IMR-90 (cell line): Measurements from ENCODE around the gene CCL4L2. TPM values are rescaled to one million over a fixed set of nuclear protein-coding genes. Genes with fewer than 3 reads are reported as not detected.
"Not testable (repeated sequence)": the region's sequence is repeated elsewhere in the genome, so short reads cannot be mapped to it uniquely, and the experiment has no call there.

ENCODE experiments used
- ATAC-seq: fragments of 200-7000 bp; cut with Tn5 transposase; 2 replicates; pipeline ENCODE4 v1.9.1; 2020; ENCODE audit warnings: low read depth, mild to moderate bottlenecking, moderate library complexity
- BruUV-seq: library from RNA; stranded (reverse); fragments of 400-500 nt; replicated peaks from 2 replicates; lab custom pipeline; 2021; lab: Mats Ljungman, UMichigan
- CTCF ChIA-PET: fragments of 300-600 bp; formaldehyde crosslinking; extraction: SDS; loops from one replicate; lab custom pipeline; 2021; ENCODE audit warnings: antibody characterized with exemption; lab: Yijun Ruan, JAX
- POLR2A ChIA-PET: fragments of 300-600 bp; sonication (Branson Sonifier 250); formaldehyde crosslinking; loops from one replicate; lab custom pipeline; 2022; ENCODE audit warnings: antibody characterized with exemption; ENCODE audit not compliant: unreplicated experiment; lab: Charles Lee
- DNase-seq: peaks from one replicate; pipeline ENCODE4 v3.0.0; 2013
- H2AFZ ChIP-seq: replicated peaks from 2 replicates; pipeline ENCODE3; 2013; ENCODE audit warnings: low read length, mild to moderate bottlenecking; ENCODE audit not compliant: poor library complexity
- H2AK5ac ChIP-seq: 2 replicates; pipeline ENCODE4 v1.6.1; 2013; ENCODE audit warnings: low read depth, low read length, inconsistent platforms
- H2AK9ac ChIP-seq: replicated peaks from 2 replicates; pipeline ENCODE3; 2013; ENCODE audit warnings: mild to moderate bottlenecking, low read depth, low read length, moderate library complexity; ENCODE audit not compliant: poor library complexity
- H2BK120ac ChIP-seq: 2 replicates; pipeline ENCODE4 v1.6.1; 2013; ENCODE audit warnings: low read depth, low read length, inconsistent platforms
- H2BK15ac ChIP-seq: 3 replicates; pipeline ENCODE4 v1.6.1; 2013; ENCODE audit warnings: low read depth, low read length, inconsistent platforms
- H2BK20ac ChIP-seq: 2 replicates; pipeline ENCODE4 v1.6.1; 2013; ENCODE audit warnings: low read depth, mild to moderate bottlenecking, inconsistent platforms, low read length, moderate library complexity
- H2BK5ac ChIP-seq: 2 replicates; pipeline ENCODE4 v1.6.1; 2013; ENCODE audit warnings: mild to moderate bottlenecking, low read depth, low read length, inconsistent platforms; ENCODE audit not compliant: poor library complexity, severe bottlenecking
- H3K14ac ChIP-seq: replicated peaks from 2 replicates; pipeline ENCODE4 v1.6.1; 2013; ENCODE audit warnings: low read depth, low read length, inconsistent platforms
- H3K18ac ChIP-seq: 2 replicates; pipeline ENCODE4 v1.6.1; 2013; ENCODE audit warnings: low read depth, low read length, control low read depth
- H3K23ac ChIP-seq: 2 replicates; pipeline ENCODE4 v1.6.1; 2013; ENCODE audit warnings: low read depth, low read length, inconsistent platforms
- H3K27ac ChIP-seq: 2 replicates; pipeline ENCODE4 v1.5.1; 2013; ENCODE audit warnings: mild to moderate bottlenecking, control low read depth, low read length; ENCODE audit not compliant: insufficient read depth
- H3K27me3 ChIP-seq: 2 replicates; pipeline ENCODE4 v1.6.1; 2013; ENCODE audit warnings: low read length; ENCODE audit not compliant: control insufficient read depth, insufficient read depth
- H3K36me3 ChIP-seq: 2 replicates; pipeline ENCODE4 v1.6.1; 2013; ENCODE audit warnings: low read length, mixed read lengths; ENCODE audit not compliant: control insufficient read depth, insufficient read depth
- H3K4ac ChIP-seq: 2 replicates; pipeline ENCODE4 v1.6.1; 2013; ENCODE audit warnings: low read depth, low read length, inconsistent platforms
- H3K4me1 ChIP-seq: 2 replicates; pipeline ENCODE4 v1.6.1; 2013; ENCODE audit warnings: low read length, mixed read lengths; ENCODE audit not compliant: control insufficient read depth, insufficient read depth
- H3K4me2 ChIP-seq: 2 replicates; pipeline ENCODE4 v1.6.1; 2013; ENCODE audit warnings: low read depth, mild to moderate bottlenecking, control low read depth, low read length, moderate library complexity
- H3K4me3 ChIP-seq: 2 replicates; pipeline ENCODE4 v1.5.1; 2013; ENCODE audit warnings: low read depth, mild to moderate bottlenecking, control low read depth, low read length, moderate library complexity; ENCODE audit not compliant: insufficient read depth
- H3K56ac ChIP-seq: 2 replicates; pipeline ENCODE4 v1.6.1; 2013; ENCODE audit warnings: low read length, inconsistent platforms; ENCODE audit not compliant: insufficient read depth; ENCODE audit errors: extremely low read depth
- H3K79me1 ChIP-seq, 2 experiments: 2 replicates each; pipeline ENCODE4 v1.6.1; 2013; ENCODE audit warnings: low read length in 2 of 2, inconsistent platforms in 1 of 2, low read depth in 1 of 2
- H3K9ac ChIP-seq: 2 replicates; pipeline ENCODE4 v1.6.1; 2013; ENCODE audit warnings: low read depth, low read length, control low read depth
- H3K9me1 ChIP-seq: 2 replicates; pipeline ENCODE4 v1.6.1; 2013; ENCODE audit warnings: low read length, inconsistent platforms; ENCODE audit not compliant: insufficient read depth
- H3K9me3 ChIP-seq: 2 replicates; pipeline ENCODE4 v1.6.1; 2013; ENCODE audit warnings: low read length; ENCODE audit not compliant: control insufficient read depth, insufficient read depth
- H4K20me1 ChIP-seq: 2 replicates; pipeline ENCODE4 v1.6.1; 2013; ENCODE audit warnings: low read length, inconsistent platforms; ENCODE audit not compliant: insufficient read depth
- H4K5ac ChIP-seq: 2 replicates; pipeline ENCODE4 v1.6.1; 2013; ENCODE audit warnings: mild to moderate bottlenecking, low read depth, low read length, control low read depth
- H4K8ac ChIP-seq, 2 experiments: 2 replicates each; pipeline ENCODE4 v1.6.1; 2013; ENCODE audit warnings: low read depth in 2 of 2, low read length in 2 of 2, control low read depth in 1 of 2, inconsistent platforms in 1 of 2
- H4K91ac ChIP-seq: 2 replicates; pipeline ENCODE4 v1.6.1; 2013; ENCODE audit warnings: low read depth, low read length, inconsistent platforms; ENCODE audit not compliant: insufficient read depth
- WGBS, 2 experiments: methylation state at CpG; one replicate each; pipeline versions ENCODE4 v1.1.5 to v1.1.7; 2013; ENCODE audit warnings: missing lambda C conversion rate in 2 of 2; ENCODE audit not compliant: insufficient read length in 1 of 2; ENCODE audit errors: extremely low coverage in 2 of 2; 5-methylcytosine and 5-hydroxymethylcytosine counted together
- dilution Hi-C: fragments of 300-500 bp; cut with HindIII; formaldehyde crosslinking; loops from one replicate; pipeline ENCODE4 v1.14.3; 2018; ENCODE audit warnings: low sequenced_read_pairs; ENCODE audit not compliant: unreplicated experiment
- in situ Hi-C: fragments of 300-500 bp; cut with MboI; formaldehyde crosslinking; loops from 3 replicates; pipeline ENCODE4 v1.14.3; 2019; ENCODE audit warnings: low sequenced_read_pairs, inconsistent platforms, mixed read lengths
- intact Hi-C: fragments of 100-400 bp; cut with micrococcal nuclease; formaldehyde crosslinking; loops from 2 replicates; pipeline ENCODE4 v1.10.0; 2022
- polyA plus RNA-seq, 3 experiments: library from polyadenylated mRNA; depleted of rRNA; stranded (reverse); fragments of >200 nt; gene quantifications; 2 replicates each; pipeline ENCODE4 v1.2.3, GENCODE V29; 2012; ENCODE audit warnings: low replicate concordance in 1 of 3
- total RNA-seq: library from RNA; depleted of rRNA; stranded (reverse); fragments of >200 nt; gene quantifications from 2 replicates; pipeline ENCODE4 v1.2.3, GENCODE V29; 2012

The CCL4L2 gene
- total and polyA plus RNA-seq, 2 of the 4 experiments (the other 2 are of a cell fraction), result not detected

DNA sequence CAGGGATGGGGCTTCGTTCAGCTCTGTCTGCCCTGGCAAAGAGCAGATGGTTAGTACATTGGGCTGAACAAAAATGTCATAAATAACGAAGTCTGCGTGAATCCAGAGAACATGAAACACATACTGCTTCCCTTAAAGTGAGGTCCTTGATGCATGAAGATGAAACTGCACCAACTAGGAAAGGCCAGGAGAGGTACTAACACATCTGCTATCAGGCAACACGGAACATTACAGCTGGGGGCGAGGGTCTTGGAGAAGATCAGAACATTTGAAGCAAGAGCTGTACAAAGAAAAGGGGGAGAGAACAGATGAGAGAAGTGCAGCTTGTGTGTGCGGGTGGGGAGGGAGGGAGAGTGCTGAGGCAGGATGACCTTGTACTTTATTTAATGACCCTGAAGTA, 3.5 kb upstream of the CCL4L2 start:
- H3K4me2 ChIP-seq, H3K79me1 ChIP-seq, H3K23ac ChIP-seq, H4K8ac ChIP-seq, H4K5ac ChIP-seq, H3K14ac ChIP-seq, H2AK9ac ChIP-seq, H3K9me3 ChIP-seq, POLR2A ChIA-PET, intact Hi-C loops, dilution Hi-C loops, CTCF ChIA-PET, H3K4me1 ChIP-seq, H4K20me1 ChIP-seq, H3K9ac ChIP-seq, ATAC-seq, H2BK120ac ChIP-seq, H3K36me3 ChIP-seq, BruUV-seq, H3K27ac ChIP-seq, H3K4me3 ChIP-seq, H3K56ac ChIP-seq, H3K27me3 ChIP-seq, H3K9me1 ChIP-seq, H2BK15ac ChIP-seq, H2AK5ac ChIP-seq, H2BK5ac ChIP-seq, H4K91ac ChIP-seq, H2AFZ ChIP-seq, H2BK20ac ChIP-seq, DNase-seq, H3K4ac ChIP-seq, H3K18ac ChIP-seq: not testable (repeated sequence)
- in situ Hi-C loops, result loop anchor here (25.0 kb wide), 1 partner anchor 255 kb away; no protein-coding TSS in a partner anchor
- 45% methylated on average over 4 of the region's 6 CpGs; no CpG with 5 or more reads in 1 of the 2 experiments for WGBS, 2 experiments
